Activated CD8-positive, alpha-beta T cell treated with anti-CD3 and anti-CD28 coated beads for 36 hours (primary cell): ENCODE data around the gene PLEKHM3. TPM values are rescaled to one million over a fixed set of nuclear protein-coding genes. Genes with fewer than 3 reads are reported as not detected.

Experiments used
- ATAC-seq: fragments of 200-7000 bp; cut with Tn5 transposase; one replicate; pipeline ENCODE4 v1.10.0; 2021; ENCODE audit warnings: mild to moderate bottlenecking, moderate library complexity
- CTCF ChIA-PET: fragments of 350-600 bp; sonication (Branson Sonifier 250); formaldehyde crosslinking; loops from one replicate; lab custom pipeline; 2021; ENCODE audit warnings: antibody characterized with exemption; lab: Charles Lee
- POLR2A ChIA-PET: fragments of 350-600 bp; sonication (Branson Sonifier 250); formaldehyde crosslinking; loops from one replicate; lab custom pipeline; 2021; ENCODE audit warnings: antibody characterized with exemption; lab: Charles Lee
- DNase-seq: peaks from one replicate; pipeline ENCODE4 v3.0.0-alpha.2; 2020
- H3K27ac Mint-ChIP-seq: one replicate; pipeline ENCODE4 v1.8.0; 2021; ENCODE audit warnings: mild to moderate bottlenecking, mixed read lengths
- H3K27me3 Mint-ChIP-seq: one replicate; pipeline ENCODE4 v1.8.0; 2021; ENCODE audit warnings: mixed read lengths
- H3K36me3 Mint-ChIP-seq: one replicate; pipeline ENCODE4 v1.8.0; 2021; ENCODE audit warnings: low read depth, mixed read lengths
- H3K4me1 Mint-ChIP-seq: one replicate; pipeline ENCODE4 v1.8.0; 2021; ENCODE audit warnings: low read depth, mixed read lengths
- H3K4me3 Mint-ChIP-seq: one replicate; pipeline ENCODE4 v1.8.0; 2021; ENCODE audit warnings: mild to moderate bottlenecking, moderate library complexity, mixed read lengths
- H3K9me3 Mint-ChIP-seq: one replicate; pipeline ENCODE4 v1.8.0; 2021; ENCODE audit warnings: mixed read lengths
- intact Hi-C: fragments of 100-400 bp; cut with micrococcal nuclease; formaldehyde crosslinking; loops from one replicate; pipeline ENCODE4 v1.10.0; 2022
- total RNA-seq, 2 experiments: library from RNA; stranded (reverse); gene quantifications; one replicate each; pipeline ENCODE4 v1.2.3, GENCODE V29; 2021
- TF ChIP-seq, protein P1 (sequence below): fragments of 200-600 bp; IDR thresholded peaks from one replicate; pipeline ENCODE4 v1.8.0; 2022; ENCODE audit warnings: antibody characterized with exemption, mild to moderate bottlenecking

PLEKHM3 gene
- total RNA-seq, 2 experiments from 2014 or later: 4.5 to 4.7 TPM

DNA sequence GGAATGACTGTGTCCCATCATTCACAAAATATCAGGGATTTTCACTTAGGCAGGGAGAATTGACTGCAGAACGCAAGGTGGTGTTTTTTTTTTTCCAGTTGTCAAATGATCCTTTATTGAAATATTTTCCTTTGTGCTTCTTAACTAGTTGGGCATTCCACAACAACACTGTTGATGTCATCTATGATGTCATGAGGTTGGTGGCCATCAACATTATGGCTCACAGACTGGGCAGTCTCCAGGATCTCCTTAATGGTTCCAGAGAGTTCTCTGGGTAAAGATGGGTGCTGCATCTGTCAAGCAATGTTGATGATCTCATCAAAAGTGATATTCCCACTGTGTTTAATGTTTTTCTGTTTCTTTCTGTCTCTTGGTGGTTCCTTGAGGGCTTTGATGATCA, 31.8 kb upstream of the PLEKHM3 start:
- no peak for ATAC-seq
- POLR2A ChIA-PET: no interaction called here
- peaks cover 3% of the 10 kb centered on the region for H3K27me3 Mint-ChIP-seq

DNA sequence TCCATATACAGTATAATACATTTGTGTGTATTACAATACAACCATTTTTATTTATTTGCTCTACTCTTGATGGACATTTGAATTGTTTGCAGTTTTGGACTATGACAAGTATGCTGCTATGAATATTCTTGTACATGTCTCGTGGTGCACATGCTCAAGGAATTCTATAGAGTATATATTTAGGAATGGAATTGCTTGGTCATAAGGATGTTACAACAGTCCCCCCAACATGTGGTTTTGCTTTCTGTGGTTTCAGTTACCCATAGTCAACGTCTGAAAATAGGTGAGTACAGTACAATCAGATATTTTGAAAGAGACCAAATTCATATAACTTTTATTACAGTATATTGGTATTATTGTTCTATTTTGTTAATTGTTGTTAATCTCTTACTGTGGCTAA, 24.1 kb upstream of the PLEKHM3 start:
- ATAC-seq (no peak), DNase-seq (no peak)
- POLR2A ChIA-PET: no interaction called here
- TF ChIP-seq, protein P1, sequence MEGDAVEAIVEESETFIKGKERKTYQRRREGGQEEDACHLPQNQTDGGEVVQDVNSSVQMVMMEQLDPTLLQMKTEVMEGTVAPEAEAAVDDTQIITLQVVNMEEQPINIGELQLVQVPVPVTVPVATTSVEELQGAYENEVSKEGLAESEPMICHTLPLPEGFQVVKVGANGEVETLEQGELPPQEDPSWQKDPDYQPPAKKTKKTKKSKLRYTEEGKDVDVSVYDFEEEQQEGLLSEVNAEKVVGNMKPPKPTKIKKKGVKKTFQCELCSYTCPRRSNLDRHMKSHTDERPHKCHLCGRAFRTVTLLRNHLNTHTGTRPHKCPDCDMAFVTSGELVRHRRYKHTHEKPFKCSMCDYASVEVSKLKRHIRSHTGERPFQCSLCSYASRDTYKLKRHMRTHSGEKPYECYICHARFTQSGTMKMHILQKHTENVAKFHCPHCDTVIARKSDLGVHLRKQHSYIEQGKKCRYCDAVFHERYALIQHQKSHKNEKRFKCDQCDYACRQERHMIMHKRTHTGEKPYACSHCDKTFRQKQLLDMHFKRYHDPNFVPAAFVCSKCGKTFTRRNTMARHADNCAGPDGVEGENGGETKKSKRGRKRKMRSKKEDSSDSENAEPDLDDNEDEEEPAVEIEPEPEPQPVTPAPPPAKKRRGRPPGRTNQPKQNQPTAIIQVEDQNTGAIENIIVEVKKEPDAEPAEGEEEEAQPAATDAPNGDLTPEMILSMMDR: no peak
- intact Hi-C loops: no loop called here
- Mint-ChIP-seq H3K36me3 (no peaks in the 10 kb centered on the region), H3K4me3 (no peak overlapping the region), H3K27ac (no peak overlapping the region), H3K9me3 (no peaks in the 10 kb centered on the region), H3K4me1 (no peaks in the 10 kb centered on the region), H3K27me3 (peaks cover 8% of the 10 kb centered on the region)
- CTCF ChIA-PET: interaction anchor here (1.3 kb wide), 2 partner anchors 9 to 23 kb away, joined by 4 to 5 read pairs; no protein-coding TSS in a partner anchor

More for the DNA sequence above, 31.8 kb upstream of the PLEKHM3 start:
- Mint-ChIP-seq H3K36me3 (no peaks in the 10 kb centered on the region), H3K4me1 (no peaks in the 10 kb centered on the region), H3K4me3 (no peak overlapping the region), H3K9me3 (no peaks in the 10 kb centered on the region), H3K27ac (no peak overlapping the region)
- intact Hi-C loops: no loop called here
- TF ChIP-seq, protein P1: no peak
- CTCF ChIA-PET: no interaction called here
- no peak for DNase-seq

DNA sequence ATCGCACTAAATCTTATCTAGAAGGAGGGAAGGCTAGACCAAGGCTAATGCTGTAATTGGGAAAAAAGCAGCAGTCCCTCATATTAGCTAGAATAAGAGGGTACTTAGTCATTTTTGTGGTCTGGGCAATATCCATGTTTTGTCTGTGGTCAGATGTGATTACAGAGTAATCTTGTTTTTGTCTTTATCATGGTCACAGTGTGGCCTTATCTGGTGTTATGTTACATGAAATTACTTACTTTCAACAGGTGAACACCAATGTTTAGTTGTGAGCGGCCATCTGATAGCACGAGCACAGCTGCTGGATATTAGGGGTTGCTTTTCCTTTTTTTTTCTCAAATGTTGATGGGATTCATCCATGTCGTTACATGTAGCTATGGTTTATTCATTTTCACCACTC, 23.7 kb upstream of the PLEKHM3 start:
- no peak overlapping the region for H3K27ac Mint-ChIP-seq
- TF ChIP-seq, protein P1: no peak
- DNase-seq: no peak
- no peaks in the 10 kb centered on the region for H3K9me3 Mint-ChIP-seq
- ChIA-PET POLR2A (no interaction called here), CTCF (interaction anchor here (1.3 kb wide), 1 partner anchor 8 kb away, joined by 5 read pairs; no protein-coding TSS in a partner anchor)
- no peak overlapping the region for H3K4me3 Mint-ChIP-seq
- ATAC-seq: no peak
- H3K27me3 Mint-ChIP-seq: peaks cover 8% of the 10 kb centered on the region
- no peaks in the 10 kb centered on the region for H3K36me3 Mint-ChIP-seq
- intact Hi-C loops: no loop called here
- H3K4me1 Mint-ChIP-seq: no peaks in the 10 kb centered on the region

- Mint-ChIP-seq H3K4me3 (no peak overlapping the region), H3K27me3 (peaks cover 8% of the 10 kb centered on the region), H3K27ac (no peak overlapping the region), H3K36me3 (no peaks in the 10 kb centered on the region), H3K4me1 (no peaks in the 10 kb centered on the region), H3K9me3 (no peaks in the 10 kb centered on the region)
- ChIA-PET POLR2A (no interaction called here), CTCF (interaction anchor here (0.6 to 1.1 kb wide), 2 partner anchors 193 to 303 kb away, joined by 3 to 4 read pairs; no protein-coding TSS in a partner anchor)
- no peak for ATAC-seq
- intact Hi-C loops: no loop called here
- TF ChIP-seq, protein P1: no peak
- DNase-seq: no peak
Measured at GRCh38 chr2:208047840-208048239, 22.5 kb upstream of the PLEKHM3 start.

DNA sequence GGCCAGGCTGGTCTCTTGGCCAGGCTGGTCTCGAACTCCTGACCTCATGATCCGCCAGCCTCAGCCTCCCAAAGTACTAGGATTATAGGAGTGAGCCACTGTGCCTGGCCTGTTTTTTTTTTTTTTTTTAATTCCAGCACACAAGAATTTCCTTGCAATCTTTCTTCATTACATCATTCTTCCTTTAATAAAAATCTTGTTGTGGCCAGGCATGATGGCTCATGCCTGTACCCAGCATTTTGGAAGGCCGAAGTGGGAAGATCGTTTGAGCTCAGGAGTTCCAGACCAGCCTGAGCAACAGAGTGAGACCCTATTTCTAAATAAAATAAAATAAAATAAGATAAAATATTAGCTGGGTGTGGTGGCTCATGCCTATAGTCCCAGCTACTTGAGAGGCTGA, 21.4 kb upstream of the PLEKHM3 start:
- Mint-ChIP-seq H3K36me3 (no peaks in the 10 kb centered on the region), H3K4me3 (no peak overlapping the region), H3K27me3 (peaks cover 5% of the 10 kb centered on the region), H3K9me3 (no peaks in the 10 kb centered on the region), H3K4me1 (no peaks in the 10 kb centered on the region), H3K27ac (no peak overlapping the region)
- ChIA-PET CTCF (no interaction called here), POLR2A (no interaction called here)
- intact Hi-C loops: no loop called here
- ATAC-seq: no peak
- DNase-seq: no peak
- TF ChIP-seq, protein P1: no peak
